AG09319 (cell line): ENCODE results near the gene RSPO3.

Experiments
- DNase-seq: peaks from one replicate; pipeline ENCODE4 v3.0.0-alpha.2; 2010; ENCODE audit warnings: low read depth; ENCODE audit errors: extremely low read depth
- CTCF ChIP-seq: IDR thresholded peaks from 2 replicates; pipeline ENCODE4 v1.5.1; 2011; ENCODE audit warnings: low read depth, mild to moderate bottlenecking, inconsistent platforms, low read length, moderate library complexity

RSPO3 gene

GRCh38 chr6:127188744-127189143 is 70.3 kb downstream of the RSPO3 start:
- TF ChIP-seq CTCF: no peak
- no peak for DNase-seq

- TF ChIP-seq CTCF: peak; percentile 64
- no peak for DNase-seq
Observed at GRCh38 chr6:127190552-127190951, 72.1 kb downstream of the RSPO3 start.

GRCh38 chr6:127191716-127192115 is 73.2 kb downstream of the RSPO3 start:
- DNase-seq: no peak
- TF ChIP-seq CTCF: no peak

GRCh38 chr6:127192911-127193541 is 74.6 kb downstream of the RSPO3 start:
- TF ChIP-seq CTCF: no peak
- DNase-seq: peak; percentile 54

- DNase-seq: no peak
Observed at GRCh38 chr6:127195833-127196232, 77.4 kb downstream of the RSPO3 start.

GRCh38 chr6:127198549-127198948 is 80.1 kb downstream of the RSPO3 start:
- DNase-seq: no peak
- no peak for TF ChIP-seq CTCF

More at GRCh38 chr6:127195833-127196232, 77.4 kb downstream of the RSPO3 start:
- no peak for TF ChIP-seq CTCF

- no peak for DNase-seq
- no peak for TF ChIP-seq CTCF
Observed at GRCh38 chr6:127199470-127199869, 81.0 kb downstream of the RSPO3 start.
